Measurements from ENCODE around the gene ERICH2. TPM values are rescaled to one million over a fixed set of nuclear protein-coding genes. Genes with fewer than 3 reads are reported as not detected.
A peak's percentile ranks its signal among the peaks of the same experiment; 100 is the strongest.
"Not testable (repeated sequence)": the region's sequence is repeated elsewhere in the genome, so short reads cannot be mapped to it uniquely, and the experiment has no call there.

Gene ERICH2, protein sequence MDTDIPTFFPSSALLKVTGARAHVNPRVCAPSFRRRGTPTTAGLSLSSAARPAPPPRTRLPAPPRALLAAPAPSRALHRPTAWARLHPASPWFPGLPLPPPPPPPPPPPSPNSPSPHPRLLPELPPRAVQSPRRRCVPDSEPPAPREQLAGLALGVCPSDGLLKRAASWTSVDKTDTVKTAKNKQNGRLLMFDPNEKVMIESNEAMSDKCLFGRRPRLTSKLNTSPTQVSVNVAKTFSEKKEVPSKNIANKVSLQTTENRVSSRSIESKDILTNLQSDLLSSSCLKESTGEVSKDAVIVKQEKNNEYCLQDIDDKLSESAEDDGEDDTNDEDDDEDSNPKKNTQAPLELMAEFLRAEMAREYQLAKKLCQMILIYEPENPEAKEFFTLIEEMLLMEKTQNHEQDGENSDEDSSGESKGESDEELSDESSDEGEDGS
- polyA plus RNA-seq: not detected

DNA sequence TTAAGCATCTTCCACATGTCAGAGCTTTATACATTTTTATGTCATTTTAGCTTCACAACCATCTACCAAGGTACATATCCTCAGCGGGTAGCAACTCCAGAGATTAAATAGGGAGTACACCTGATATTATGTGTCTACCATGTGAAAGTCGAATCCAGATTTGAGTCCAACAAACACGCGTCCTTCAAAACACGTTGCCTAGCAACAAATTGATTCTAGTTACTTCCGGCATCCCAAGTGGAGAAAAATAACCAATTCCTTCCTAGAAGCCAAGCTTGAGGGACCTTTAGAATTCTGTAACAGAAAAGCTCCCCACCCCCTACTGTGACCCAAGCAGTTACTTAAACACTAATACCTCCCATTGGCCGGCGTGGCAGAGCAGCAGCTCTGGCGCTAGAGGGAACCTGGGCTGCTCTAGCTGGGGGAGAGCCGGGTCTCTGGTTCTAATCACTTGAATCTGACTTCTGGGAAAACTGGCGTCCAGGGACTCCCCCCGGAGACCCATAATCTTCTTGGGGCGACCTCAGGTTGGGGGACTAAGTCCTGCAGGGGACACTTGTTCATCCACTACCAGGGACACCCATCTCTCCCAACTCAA, at the start of gene ERICH2:
Gene ERICH2 (plus strand): TSS at position 371 of the 598 bp plus-strand sequence. CDS start 304 bp downstream, outside the sequence.
- H3K4me3 Mint-ChIP-seq: peak within 1 kb of the TSS; percentile 80 to 92 (median 84)
- peaks cover 4 to 13% (median 8%) of the 10 kb centered on the region in 3 donors for H3K4me1 Mint-ChIP-seq
- H3K9me3 Mint-ChIP-seq: peaks cover 0 to 2% (median 0%) of the 10 kb centered on the region in 3 donors
- H3K36me3 Mint-ChIP-seq: no peaks in the 10 kb centered on the region
- peaks cover 13% of the 10 kb centered on the region for H3K27me3 Mint-ChIP-seq
- peak within 1 kb of the TSS in 2 of 3 donors; percentile 76 to 86 for H3K27ac Mint-ChIP-seq

- Mint-ChIP-seq H3K4me1 (no peaks in the 10 kb centered on the region), H3K27me3 (peaks cover 35% of the 10 kb centered on the region), H3K9me3 (peaks cover 0 to 5% (median 0%) of the 10 kb centered on the region in 3 donors), H3K4me3 (no peak overlapping the region), H3K27ac (no peak overlapping the region), H3K36me3 (no peaks in the 10 kb centered on the region)
These were observed 48.5 kb upstream of the ERICH2 start for GRCh38 chr2:170721678-170722077.

- H3K27ac Mint-ChIP-seq: no peak overlapping the region
- peaks cover 33% of the 10 kb centered on the region for H3K27me3 Mint-ChIP-seq
- H3K4me1 Mint-ChIP-seq: no peaks in the 10 kb centered on the region
- H3K9me3 Mint-ChIP-seq: peaks cover 0 to 5% (median 0%) of the 10 kb centered on the region in 3 donors
- no peak overlapping the region for H3K4me3 Mint-ChIP-seq
- no peaks in the 10 kb centered on the region for H3K36me3 Mint-ChIP-seq
These were observed 47.9 kb upstream of the ERICH2 start for GRCh38 chr2:170722301-170722700.

- Mint-ChIP-seq H3K36me3 (peaks cover 2% of the 10 kb centered on the region), H3K27me3 (peaks cover 24% of the 10 kb centered on the region), H3K27ac (no peak overlapping the region), H3K4me3 (no peak overlapping the region), H3K4me1 (no peaks in the 10 kb centered on the region), H3K9me3 (peaks cover 0 to 7% (median 0%) of the 10 kb centered on the region in 3 donors)
These were observed 46.7 kb upstream of the ERICH2 start for GRCh38 chr2:170723446-170723958.

- Mint-ChIP-seq H3K4me3 (no peak overlapping the region), H3K27me3 (peaks cover 9% of the 10 kb centered on the region), H3K4me1 (no peaks in the 10 kb centered on the region)
These were observed 36.2 kb upstream of the ERICH2 start for GRCh38 chr2:170733798-170734600.

GRCh38 chr2:170734601-170735000, 35.6 kb upstream of the ERICH2 start:
- not testable (repeated sequence) for H3K4me3 Mint-ChIP-seq, H3K27me3 Mint-ChIP-seq, H3K36me3 Mint-ChIP-seq, H3K4me1 Mint-ChIP-seq, H3K9me3 Mint-ChIP-seq
- H3K27ac Mint-ChIP-seq: peak overlapping the region in 1 of 3 donors; percentile 5

More at GRCh38 chr2:170733798-170734600, 36.2 kb upstream of the ERICH2 start:
- Mint-ChIP-seq H3K36me3 (no peaks in the 10 kb centered on the region), H3K9me3 (peaks cover 0 to 3% (median 3%) of the 10 kb centered on the region in 3 donors), H3K27ac (no peak overlapping the region)

DNA sequence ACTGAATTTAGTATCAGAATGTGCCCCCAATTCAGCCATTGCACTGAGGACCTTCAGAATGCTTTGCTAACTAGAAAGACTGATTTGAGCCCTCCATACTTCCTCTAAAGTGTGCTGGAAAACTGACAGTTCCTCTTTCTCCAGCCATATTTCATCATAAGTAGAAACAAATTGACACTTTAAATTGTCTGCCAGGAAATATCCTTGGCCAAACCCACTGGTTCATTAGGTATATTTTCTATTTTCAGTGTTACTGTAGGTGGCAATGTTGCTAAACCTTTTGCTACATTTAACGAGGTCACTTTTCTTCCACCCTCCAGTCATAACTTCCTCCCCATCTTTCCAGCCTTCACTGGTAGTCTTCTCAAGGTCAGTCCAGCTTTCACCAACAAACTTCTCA, 33.5 kb upstream of the ERICH2 start:
- Mint-ChIP-seq H3K27me3 (peaks cover 9% of the 10 kb centered on the region), H3K36me3 (no peaks in the 10 kb centered on the region), H3K4me1 (peaks cover 0 to 1% (median 0%) of the 10 kb centered on the region in 3 donors), H3K4me3 (no peak overlapping the region), H3K9me3 (peaks cover 0 to 3% (median 1%) of the 10 kb centered on the region in 3 donors), H3K27ac (no peak overlapping the region)

DNA sequence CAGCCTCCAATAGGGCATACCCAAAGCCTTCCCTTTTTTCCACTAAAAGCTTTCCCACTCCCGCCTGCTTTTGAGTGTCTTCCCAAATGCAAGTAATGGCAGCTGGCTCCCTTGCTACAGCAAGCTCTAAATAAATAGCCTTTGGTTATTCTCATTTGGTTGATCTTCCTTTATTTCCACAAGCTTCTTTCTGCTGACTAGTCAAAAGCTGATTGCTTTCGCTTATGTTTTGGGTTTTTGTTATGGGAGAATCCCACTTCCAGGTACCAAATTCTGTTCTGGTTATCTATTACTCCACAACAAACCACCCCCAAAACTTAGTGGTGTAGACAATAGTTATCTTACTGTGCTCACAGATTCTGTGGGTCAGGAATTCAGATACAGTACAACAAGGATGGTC, 32.8 kb upstream of the ERICH2 start:
- Mint-ChIP-seq H3K27ac (no peak overlapping the region), H3K27me3 (peaks cover 6% of the 10 kb centered on the region), H3K4me3 (no peak overlapping the region), H3K36me3 (no peaks in the 10 kb centered on the region), H3K9me3 (peaks cover 0 to 3% (median 1%) of the 10 kb centered on the region in 3 donors), H3K4me1 (peaks cover 0 to 1% (median 0%) of the 10 kb centered on the region in 3 donors)

- Mint-ChIP-seq H3K9me3 (peaks cover 0 to 3% (median 1%) of the 10 kb centered on the region in 3 donors), H3K4me1 (peaks cover 0 to 1% (median 0%) of the 10 kb centered on the region in 3 donors), H3K27me3 (peaks cover 6% of the 10 kb centered on the region), H3K4me3 (no peak overlapping the region), H3K27ac (no peak overlapping the region), H3K36me3 (no peaks in the 10 kb centered on the region)
These were observed 32.4 kb upstream of the ERICH2 start for GRCh38 chr2:170737821-170738220.

DNA sequence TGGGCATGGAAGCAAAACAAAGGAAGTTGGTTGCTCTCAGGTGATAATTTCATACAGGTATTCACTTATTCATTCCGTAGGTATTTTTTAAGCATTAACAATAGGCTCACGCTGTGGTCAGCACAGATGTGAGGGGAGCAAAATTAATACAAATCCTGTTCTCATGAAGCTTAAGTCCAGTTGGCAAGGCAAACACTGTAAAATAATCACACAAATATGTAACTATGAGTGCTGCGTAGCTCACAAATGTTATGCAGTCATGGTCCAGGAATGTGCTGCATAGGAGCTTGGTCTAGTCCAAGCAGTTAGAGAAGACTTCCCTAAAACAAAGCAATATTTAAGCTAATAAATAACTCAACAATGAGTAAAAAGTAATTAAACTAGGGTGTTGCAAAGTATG, 31.1 kb upstream of the ERICH2 start:
- Mint-ChIP-seq H3K4me1 (peaks cover 0 to 1% (median 0%) of the 10 kb centered on the region in 3 donors), H3K27me3 (peaks cover 8% of the 10 kb centered on the region), H3K4me3 (no peak overlapping the region), H3K27ac (no peak overlapping the region), H3K9me3 (peaks cover 0 to 3% (median 0%) of the 10 kb centered on the region in 3 donors), H3K36me3 (no peaks in the 10 kb centered on the region)

- Mint-ChIP-seq H3K9me3 (peaks cover 0 to 3% (median 0%) of the 10 kb centered on the region in 3 donors), H3K27ac (no peak overlapping the region), H3K4me3 (no peak overlapping the region), H3K27me3 (peaks cover 11% of the 10 kb centered on the region), H3K36me3 (no peaks in the 10 kb centered on the region), H3K4me1 (peaks cover 0 to 1% (median 0%) of the 10 kb centered on the region in 3 donors)
These were observed 30.6 kb upstream of the ERICH2 start for GRCh38 chr2:170739507-170740046.

GRCh38 chr2:170740660-170741059, 29.5 kb upstream of the ERICH2 start:
- peaks cover 0 to 3% (median 0%) of the 10 kb centered on the region in 3 donors for H3K9me3 Mint-ChIP-seq
- no peak overlapping the region for H3K27ac Mint-ChIP-seq
- no peaks in the 10 kb centered on the region for H3K36me3 Mint-ChIP-seq

GRCh38 chr2:170742000-170742399, 28.2 kb upstream of the ERICH2 start:
- Mint-ChIP-seq H3K4me1 (peaks cover 0 to 1% (median 0%) of the 10 kb centered on the region in 3 donors), H3K4me3 (no peak overlapping the region), H3K36me3 (no peaks in the 10 kb centered on the region), H3K27ac (no peak overlapping the region), H3K9me3 (peaks cover 0 to 3% (median 0%) of the 10 kb centered on the region in 3 donors), H3K27me3 (peaks cover 15% of the 10 kb centered on the region)

More at GRCh38 chr2:170740660-170741059, 29.5 kb upstream of the ERICH2 start:
- Mint-ChIP-seq H3K4me3 (no peak overlapping the region), H3K27me3 (peaks cover 15% of the 10 kb centered on the region), H3K4me1 (peaks cover 0 to 1% (median 0%) of the 10 kb centered on the region in 3 donors)

DNA sequence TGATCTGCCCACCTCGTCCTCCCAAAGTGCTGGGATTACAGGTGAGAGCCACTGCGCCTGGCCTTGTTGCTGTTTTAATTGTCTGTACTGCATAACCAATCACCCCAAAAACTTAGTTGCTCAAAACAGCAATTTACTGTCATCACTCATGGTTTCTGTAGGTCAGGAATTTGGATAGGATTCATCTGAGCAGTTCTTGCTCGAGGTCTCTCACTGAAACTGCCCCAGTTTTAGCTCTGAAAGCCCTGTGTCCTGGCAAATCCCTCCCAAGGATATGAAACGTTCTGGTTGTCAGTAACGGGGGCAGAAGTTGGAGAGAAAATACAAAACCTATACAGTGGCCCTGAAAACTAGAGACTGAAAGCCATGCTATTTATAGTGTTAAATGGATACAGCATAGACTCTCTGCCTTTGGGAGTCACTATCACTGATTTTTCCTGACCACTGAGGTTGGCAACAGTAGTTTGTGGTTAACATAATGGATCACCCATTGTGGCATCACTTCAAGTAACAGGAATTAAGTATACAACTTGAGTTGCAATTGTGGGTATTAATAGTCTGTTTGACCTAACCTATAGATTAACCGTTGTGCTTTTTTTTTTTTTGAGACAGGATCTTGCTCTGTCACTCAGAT, 27.2 kb upstream of the ERICH2 start:
- H3K4me3 Mint-ChIP-seq: no peak overlapping the region
- H3K36me3 Mint-ChIP-seq: no peaks in the 10 kb centered on the region
- no peaks in the 10 kb centered on the region for H3K9me3 Mint-ChIP-seq
- H3K27ac Mint-ChIP-seq: no peak overlapping the region
- H3K27me3 Mint-ChIP-seq: peaks cover 16% of the 10 kb centered on the region
- H3K4me1 Mint-ChIP-seq: peaks cover 0 to 1% (median 0%) of the 10 kb centered on the region in 3 donors
